AG08395 (cell line): ENCODE results near the gene FHIT.

Experiments
- DNase-seq: peaks from one replicate; pipeline ENCODE4 v3.0.0; 2012; ENCODE audit warnings: mixed read lengths, low spot score

FHIT gene

GRCh38 chr3:60277361-60277800 is 973.9 kb downstream of the FHIT start:
- DNase-seq, result no peak

GRCh38 chr3:60276615-60277014 is 974.6 kb downstream of the FHIT start:
- DNase-seq, result no peak

GRCh38 chr3:60274646-60275045 is 976.6 kb downstream of the FHIT start:
- no peak for DNase-seq

- DNase-seq, result no peak
Observed at GRCh38 chr3:60274098-60274497, 977.2 kb downstream of the FHIT start.

GRCh38 chr3:60269829-60270266 is 981.4 kb downstream of the FHIT start:
- no peak for DNase-seq

GRCh38 chr3:60269377-60269776 is 981.9 kb downstream of the FHIT start:
- no peak for DNase-seq

GRCh38 chr3:60268123-60268522 is 983.1 kb downstream of the FHIT start:
- no peak for DNase-seq

GRCh38 chr3:60266444-60266843 is 984.8 kb downstream of the FHIT start:
- DNase-seq, result no peak

- no peak for DNase-seq
Observed at GRCh38 chr3:60263191-60263590, 988.1 kb downstream of the FHIT start.

GRCh38 chr3:60262546-60262945 is 988.7 kb downstream of the FHIT start:
- no peak for DNase-seq

- DNase-seq, result no peak
Observed at GRCh38 chr3:60260546-60260945, 990.7 kb downstream of the FHIT start.

- no peak for DNase-seq
Observed at GRCh38 chr3:60250810-60251209, 1000.4 kb downstream of the FHIT start.

- no peak for DNase-seq
Observed at GRCh38 chr3:60250206-60250605, 1001.0 kb downstream of the FHIT start.

GRCh38 chr3:60246361-60246760 is 1004.9 kb downstream of the FHIT start:
- DNase-seq, result no peak

GRCh38 chr3:60243456-60243855 is 1007.8 kb downstream of the FHIT start:
- DNase-seq, result no peak

GRCh38 chr3:60240492-60240891 is 1010.8 kb downstream of the FHIT start:
- no peak for DNase-seq

- DNase-seq, result no peak
Observed at GRCh38 chr3:60238550-60238949, 1012.7 kb downstream of the FHIT start.

GRCh38 chr3:60229502-60229901 is 1021.8 kb downstream of the FHIT start:
- DNase-seq, result no peak

GRCh38 chr3:60228823-60229222 is 1022.4 kb downstream of the FHIT start:
- no peak for DNase-seq

GRCh38 chr3:60226912-60227311 is 1024.3 kb downstream of the FHIT start:
- DNase-seq, result no peak

- no peak for DNase-seq
Observed at GRCh38 chr3:60225848-60226247, 1025.4 kb downstream of the FHIT start.

- no peak for DNase-seq
Observed at GRCh38 chr3:60220768-60221167, 1030.5 kb downstream of the FHIT start.

- DNase-seq, result no peak
Observed at GRCh38 chr3:60219501-60219900, 1031.8 kb downstream of the FHIT start.

- no peak for DNase-seq
Observed at GRCh38 chr3:60217156-60217911, 1033.9 kb downstream of the FHIT start.
